HG03095 (cell line): ENCODE results near the gene PALLD.
"Not testable (repeated sequence)": the region's sequence is repeated elsewhere in the genome, so short reads cannot be mapped to it uniquely, and the experiment has no call there.

Source experiments
- ATAC-seq: cut with Tn5 transposase; IDR thresholded peaks from one replicate; pipeline ENCODE4 v1.9.1; 2021; ENCODE audit warnings: moderate library complexity; ENCODE audit not compliant: unreplicated experiment

Gene PALLD

DNA sequence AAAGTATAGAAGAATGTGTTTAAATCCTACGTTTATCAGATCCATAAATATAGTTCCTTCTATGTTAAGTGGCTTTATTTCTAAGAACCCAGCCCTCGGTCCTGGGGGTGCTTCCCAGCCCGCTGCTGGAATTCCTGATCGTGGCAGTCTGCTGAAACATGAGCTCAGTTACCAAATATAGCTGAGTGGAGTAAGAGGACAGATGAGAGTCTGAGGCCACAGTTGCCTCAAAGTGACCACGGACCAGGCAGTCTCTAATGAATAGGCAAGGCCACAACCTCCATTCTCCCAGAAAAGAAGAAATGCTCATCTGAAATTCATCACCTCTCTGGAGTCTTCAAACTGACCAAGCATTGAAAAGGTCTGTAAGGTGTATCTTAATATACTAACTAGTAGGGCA is at the start of gene PALLD:
PALLD (plus strand) TSS at position 219 of the 400 bp plus-strand sequence.
- ATAC-seq = no peak

DNA sequence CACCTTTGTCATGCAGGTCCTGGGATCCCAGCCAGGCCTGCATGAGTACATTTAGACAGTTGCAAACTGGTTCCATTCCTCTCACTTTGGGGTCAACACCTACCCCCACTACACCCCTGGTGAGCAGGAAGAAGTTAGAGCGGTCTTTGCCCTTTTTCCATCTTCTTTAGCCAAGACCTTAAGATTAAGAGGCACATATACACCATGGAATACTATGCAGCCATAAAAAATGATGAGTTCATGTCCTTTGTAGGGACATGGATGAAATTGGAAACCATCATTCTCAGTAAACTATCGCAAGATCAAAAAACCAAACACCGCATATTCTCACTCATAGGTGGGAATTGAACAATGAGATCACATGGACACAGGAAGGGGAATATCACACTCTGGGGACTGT is 47.8 kb upstream of the PALLD start:
- not testable (repeated sequence) for ATAC-seq

- no peak for ATAC-seq
These were observed 47.0 kb upstream of the PALLD start for GRCh38 chr4:168449719-168450452.

- no peak for ATAC-seq
These were observed 45.5 kb upstream of the PALLD start for GRCh38 chr4:168451331-168451730.

GRCh38 chr4:168451744-168452390 is 45.0 kb upstream of the PALLD start:
- ATAC-seq = peak; percentile 66

DNA sequence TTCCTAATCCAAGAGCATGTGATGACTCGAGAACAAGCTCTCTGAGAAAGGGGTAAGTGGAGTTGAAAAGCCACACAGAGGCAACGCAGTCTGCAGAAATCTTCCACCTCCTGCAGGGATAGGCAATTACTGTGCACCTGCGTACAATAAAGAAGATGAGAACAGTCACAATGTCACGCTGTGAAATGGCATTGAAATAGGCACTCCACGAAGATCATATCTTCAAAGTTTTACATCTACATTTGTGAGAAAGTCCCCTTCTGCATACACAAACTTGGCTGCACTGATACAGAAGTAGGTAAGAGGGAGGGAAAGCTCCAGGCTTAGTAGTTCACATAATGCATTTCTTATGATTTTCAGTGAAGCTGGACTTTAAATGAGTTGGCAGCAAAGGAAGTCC is 43.7 kb upstream of the PALLD start:
- no peak for ATAC-seq

GRCh38 chr4:168458256-168458655 is 38.6 kb upstream of the PALLD start:
- not testable (repeated sequence) for ATAC-seq

GRCh38 chr4:168461821-168462220 is 35.0 kb upstream of the PALLD start:
- no peak for ATAC-seq

DNA sequence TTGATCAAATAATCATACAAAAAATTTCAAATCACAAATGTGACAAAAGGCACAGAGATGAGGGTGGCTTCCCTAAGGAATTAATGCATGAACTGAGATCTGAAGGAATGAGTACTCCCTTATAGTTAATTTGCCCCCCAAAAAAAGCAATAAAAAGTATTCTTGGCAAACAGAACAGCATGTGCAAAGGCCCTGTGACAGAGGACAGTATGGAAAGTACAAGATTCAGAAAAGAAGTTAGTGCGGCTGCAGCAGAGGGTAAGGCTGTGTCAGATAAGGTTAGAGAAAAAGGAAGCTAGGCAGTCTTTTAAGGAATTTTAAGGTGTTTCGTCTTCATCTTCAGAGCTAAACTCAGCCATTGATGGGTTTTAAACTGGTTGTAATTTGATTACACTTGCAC is 23.9 kb upstream of the PALLD start:
- no peak for ATAC-seq

DNA sequence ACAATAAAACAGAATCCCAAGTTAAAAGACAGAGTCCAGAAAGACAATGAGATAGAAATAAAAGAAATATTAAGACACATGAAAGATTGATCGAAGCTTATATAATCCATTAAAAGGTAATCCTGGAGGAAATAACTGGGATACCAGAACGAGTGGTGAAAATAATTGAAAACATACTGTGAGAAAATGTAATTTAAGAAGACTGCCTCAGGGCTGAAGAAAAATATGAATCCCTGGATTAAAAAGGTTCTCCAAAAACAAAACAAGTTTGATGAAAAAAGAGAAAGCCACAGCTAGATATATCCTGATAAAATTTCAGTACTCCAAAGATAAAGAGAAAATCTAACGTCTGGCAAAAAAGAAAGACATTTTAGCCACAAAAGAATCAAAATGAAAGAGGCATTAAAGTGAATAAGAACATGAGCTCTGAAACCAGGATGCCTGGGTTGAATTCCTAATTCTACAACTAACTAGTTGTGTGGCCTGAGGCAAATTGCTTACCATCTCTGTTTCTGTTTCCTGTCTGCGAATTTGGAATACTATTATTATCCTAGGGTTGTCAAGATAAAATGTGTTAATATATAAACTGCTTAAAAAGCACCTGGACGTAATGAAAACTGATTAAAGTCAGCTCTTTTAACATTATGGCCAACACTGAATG is 22.1 kb upstream of the PALLD start:
- no peak for ATAC-seq

DNA sequence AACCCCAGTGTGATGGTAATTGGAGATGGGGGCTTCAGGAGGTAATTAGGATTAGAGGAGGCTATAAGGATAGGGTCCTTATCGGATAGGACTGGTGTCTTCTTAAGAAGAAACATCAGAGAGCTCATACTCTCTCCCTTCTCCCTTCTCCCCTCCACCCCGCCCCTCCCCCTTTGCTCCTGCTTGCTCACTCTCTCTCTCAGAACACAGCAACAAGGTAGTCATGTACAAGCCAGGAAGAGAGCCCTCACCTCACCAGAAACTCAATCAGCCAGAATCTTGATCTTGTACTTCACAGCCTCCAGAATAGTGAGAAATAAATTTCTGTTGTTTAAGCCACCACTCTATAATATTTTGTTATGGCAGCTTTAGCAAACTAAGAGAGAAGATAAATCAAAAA is 21.1 kb upstream of the PALLD start:
- no peak for ATAC-seq

DNA sequence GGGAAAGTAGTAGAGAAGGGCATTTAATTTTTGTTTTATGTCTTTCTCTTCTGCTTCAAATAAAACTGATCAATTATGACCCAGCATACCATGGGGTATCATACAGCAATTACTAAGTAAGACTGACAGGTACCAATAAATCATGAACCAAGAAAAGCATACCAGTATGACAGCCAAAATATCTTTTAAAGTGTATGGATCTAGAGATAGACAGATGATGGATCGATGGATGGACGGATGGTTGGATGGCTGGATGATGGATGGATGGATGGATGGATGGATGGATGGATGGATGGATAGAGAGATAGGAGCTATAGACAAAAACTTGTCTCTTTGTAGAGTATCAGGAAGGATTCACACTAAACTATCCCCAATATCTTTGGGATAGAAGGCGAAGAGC is 18.0 kb upstream of the PALLD start:
- no peak for ATAC-seq

DNA sequence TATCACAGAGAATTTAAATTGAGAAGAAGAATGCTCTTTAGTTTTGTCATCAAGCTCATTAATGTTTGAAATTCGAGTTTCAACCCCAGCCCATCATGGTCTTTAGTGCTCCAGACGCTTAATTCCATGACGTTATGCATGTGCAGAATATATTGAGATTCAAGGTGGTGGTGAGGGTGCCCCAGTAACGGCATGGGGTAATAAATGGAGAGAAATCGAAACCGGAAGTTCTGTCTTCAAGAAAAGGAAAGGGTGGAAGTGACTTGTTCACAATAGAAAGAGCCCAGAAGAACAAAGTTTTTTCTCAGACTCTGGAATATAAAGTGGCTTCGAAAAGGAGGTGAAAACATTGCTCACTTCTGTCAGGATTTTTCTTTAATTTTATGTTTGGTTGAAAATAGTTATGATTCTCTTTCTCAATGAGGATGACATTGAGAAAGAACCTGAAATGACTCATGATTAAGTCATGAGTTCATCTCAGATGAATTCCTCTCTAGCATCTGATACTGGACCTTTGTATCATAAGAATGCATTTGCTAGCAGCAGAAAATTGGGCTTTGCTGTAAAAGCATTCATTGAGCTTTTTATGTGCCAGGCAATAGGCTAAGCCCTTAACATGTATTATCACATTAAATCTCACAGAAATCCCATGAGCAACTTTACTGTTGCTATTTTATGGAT is 15.8 kb upstream of the PALLD start:
- peak; percentile 38 for ATAC-seq

GRCh38 chr4:168483811-168484210 is 13.0 kb upstream of the PALLD start:
- ATAC-seq = no peak

DNA sequence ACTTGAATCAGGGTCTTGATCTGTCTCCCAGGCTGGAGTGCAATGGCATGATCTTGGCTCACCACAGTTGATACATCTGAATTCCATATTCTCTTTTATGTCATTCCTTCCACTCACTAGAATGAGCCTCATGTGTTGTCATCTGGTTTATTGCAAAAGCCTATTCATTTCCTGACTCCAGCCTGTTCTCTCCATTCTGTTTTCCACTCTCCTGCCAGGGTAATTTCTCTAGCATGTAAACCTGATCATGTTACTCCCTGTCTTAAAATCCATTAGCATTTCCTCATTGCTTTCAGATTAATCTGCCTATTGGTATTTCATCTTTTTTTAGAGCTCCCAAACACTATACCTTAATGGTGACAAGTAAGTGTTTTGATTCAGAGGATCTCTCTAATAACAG is 12.2 kb upstream of the PALLD start:
- ATAC-seq = no peak

DNA sequence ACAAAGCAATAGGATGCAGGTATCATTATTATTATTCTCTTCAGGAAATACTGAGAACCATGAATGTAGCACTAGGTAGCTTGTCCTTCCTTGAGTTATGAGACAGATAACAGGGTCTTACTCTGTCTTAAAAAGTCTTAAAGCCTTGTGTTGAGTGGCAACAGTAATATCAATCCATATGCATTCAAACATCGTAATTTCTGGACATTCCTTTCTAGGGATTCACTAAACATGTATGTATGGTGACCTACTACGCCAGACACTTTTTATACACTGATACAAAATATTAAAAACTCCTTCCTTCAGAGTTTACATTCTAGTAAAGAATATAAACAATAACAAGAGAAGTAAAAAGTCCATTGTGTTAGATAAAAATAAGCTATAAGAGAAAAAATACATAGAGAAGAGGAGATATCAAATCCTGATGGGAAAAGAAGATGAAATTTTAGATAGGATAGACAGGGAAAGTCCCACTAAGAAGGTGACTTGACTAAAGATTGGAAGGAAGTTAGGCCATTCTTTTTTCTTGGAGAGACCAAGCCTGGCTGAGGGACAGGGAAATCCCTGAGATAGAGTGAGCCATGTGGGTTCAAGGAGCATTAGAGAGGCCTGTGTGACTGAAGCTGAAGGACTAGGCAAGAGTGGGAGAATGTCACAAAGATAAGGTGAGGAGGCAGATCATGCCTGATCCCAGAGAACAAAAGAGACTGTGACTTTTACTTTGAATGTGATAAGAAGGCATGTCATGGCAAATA is 11.5 kb upstream of the PALLD start:
- ATAC-seq = no peak

GRCh38 chr4:168486912-168487281 is 10.0 kb upstream of the PALLD start:
- no peak for ATAC-seq

DNA sequence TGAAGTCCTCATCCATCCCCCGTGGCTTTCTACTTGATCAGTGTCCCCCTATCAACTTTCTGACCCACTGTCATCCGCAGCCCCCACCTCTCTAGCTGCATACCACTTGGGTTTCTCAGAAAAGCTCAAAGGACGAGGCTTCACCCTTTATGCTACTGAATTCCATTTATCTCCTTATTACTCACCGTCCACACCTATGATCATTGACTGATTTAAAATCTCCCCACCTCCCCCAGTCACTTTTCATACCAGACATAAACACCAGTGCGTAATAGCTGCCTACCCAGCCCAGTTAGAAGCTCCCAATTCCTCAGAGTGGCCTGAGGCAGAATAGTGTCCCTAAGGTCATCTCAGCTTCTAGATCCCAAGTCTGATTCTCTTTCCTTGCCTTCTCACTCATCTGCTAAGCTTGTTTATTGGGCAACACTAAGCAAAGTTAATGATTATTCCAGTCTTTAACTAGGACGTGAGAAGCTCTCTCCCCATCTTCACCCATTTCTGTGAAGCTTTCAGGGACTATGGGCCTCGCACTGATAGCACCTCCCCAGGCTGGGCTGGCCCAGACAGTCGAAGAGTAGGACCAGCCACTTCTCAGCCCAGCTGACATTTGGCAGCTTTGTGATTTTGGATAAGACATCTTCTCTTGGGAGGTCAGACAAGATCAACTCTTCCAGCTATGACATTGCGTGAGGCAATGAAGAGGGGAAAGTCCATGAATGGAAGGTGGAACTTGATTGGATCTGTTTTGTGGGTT is 9.4 kb upstream of the PALLD start:
- ATAC-seq = no peak

GRCh38 chr4:168488869-168489274 is 8.0 kb upstream of the PALLD start:
- ATAC-seq = no peak

DNA sequence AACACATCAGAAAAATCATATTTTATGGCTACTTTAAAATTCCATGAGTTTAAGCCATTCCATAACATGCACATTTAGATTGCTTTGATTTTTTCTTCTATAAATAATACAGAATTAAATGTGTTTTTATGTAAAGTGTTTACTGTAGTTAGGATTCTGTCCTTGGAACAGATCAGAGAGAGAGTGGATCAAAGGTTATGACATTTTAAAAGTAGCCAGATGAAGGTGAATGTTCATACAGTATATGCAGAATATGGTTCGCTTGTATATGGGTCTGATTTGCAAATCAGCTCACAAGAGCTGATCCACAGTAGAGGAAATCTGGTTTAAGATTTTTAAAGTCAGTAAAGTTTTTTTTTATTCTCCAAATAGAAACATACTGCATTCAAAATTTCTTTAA is 7.2 kb upstream of the PALLD start:
- ATAC-seq = no peak
